Breast epithelium (tissue), 3 donors: ENCODE data around the gene DGKQ.

ENCODE experiments used
- CTCF ChIP-seq, 3 donors: fragments of 450-650 bp; IDR thresholded peaks; one replicate each; pipeline ENCODE4 v1.5.1; 2016 to 2017; ENCODE audit warnings: antibody characterized with exemption in 3 of 3, mild to moderate bottlenecking in 3 of 3, moderate library complexity in 3 of 3
- POLR2A ChIP-seq: fragments of 450-650 bp; IDR thresholded peaks from one replicate; pipeline ENCODE4 v1.6.1; 2016; ENCODE audit warnings: antibody characterized with exemption, mild to moderate bottlenecking, moderate library complexity
- POLR2AphosphoS5 ChIP-seq, 3 donors: sonication (generic); formaldehyde crosslinking; IDR thresholded peaks; one replicate each; pipeline ENCODE4 v1.6.1; 2017; ENCODE audit warnings: antibody characterized with exemption in 3 of 3

DNA sequence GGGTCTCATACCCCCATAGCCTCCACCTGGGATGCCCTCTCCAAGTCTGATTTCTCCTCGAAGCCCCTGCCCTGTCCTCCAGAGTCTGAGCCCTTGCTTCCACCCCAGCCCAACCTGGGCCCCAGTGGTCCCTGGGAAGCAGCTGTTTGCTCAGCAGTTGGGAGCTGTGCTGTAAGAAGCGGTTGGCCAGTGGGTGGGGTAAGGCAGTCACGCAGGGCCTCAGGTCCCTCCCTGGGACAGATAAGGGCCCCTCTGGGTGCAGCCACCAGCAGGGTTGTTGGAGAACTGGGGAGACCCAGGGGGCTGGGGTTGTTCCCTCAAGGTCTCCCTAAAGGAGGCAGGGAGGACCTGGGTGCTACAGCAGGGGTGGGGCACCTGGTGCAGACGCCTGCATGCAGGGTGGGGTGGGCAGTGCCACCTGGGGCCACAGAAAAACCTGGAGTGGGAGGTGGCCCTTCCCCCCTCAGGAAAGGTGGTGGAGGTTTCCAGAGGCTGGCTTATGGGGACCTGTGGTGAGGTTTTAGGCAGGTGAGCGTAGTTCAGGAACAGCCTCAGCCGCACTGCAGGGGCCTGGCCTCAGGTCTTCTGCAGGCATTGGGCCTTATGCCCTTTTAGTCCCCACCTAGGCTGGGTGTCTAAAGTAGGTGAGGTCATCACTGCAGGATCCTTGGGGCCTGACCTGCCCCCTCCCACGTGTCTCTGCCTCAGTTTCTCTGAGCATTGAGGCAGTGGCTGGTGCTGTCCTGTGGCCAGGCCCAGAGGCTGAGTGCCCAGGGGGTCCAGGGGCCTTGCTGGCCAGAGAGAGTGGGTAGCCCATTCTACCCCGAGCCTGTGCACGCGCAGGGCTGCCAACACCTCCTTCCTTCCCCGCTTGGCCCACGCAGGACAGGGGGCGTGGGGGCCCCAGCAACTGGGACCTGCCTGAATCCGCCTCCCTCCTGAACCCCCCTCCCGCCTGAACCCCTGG lies 22.9 kb upstream of the DGKQ start:
- TF ChIP-seq CTCF (IDR thresholded peaks at IDR 0.05) (no peak), POLR2AphosphoS5 (IDR thresholded peaks at IDR 0.05) (no peak), POLR2A (no peak)
